ENCODE data around the gene CDH20. TPM values are rescaled to one million over a fixed set of nuclear protein-coding genes. Genes with fewer than 3 reads are reported as not detected.

Gene CDH20
- total and polyA plus RNA-seq, 8 donors: 0.15 to 1.5 (median 0.43) TPM; not detected in 5

DNA sequence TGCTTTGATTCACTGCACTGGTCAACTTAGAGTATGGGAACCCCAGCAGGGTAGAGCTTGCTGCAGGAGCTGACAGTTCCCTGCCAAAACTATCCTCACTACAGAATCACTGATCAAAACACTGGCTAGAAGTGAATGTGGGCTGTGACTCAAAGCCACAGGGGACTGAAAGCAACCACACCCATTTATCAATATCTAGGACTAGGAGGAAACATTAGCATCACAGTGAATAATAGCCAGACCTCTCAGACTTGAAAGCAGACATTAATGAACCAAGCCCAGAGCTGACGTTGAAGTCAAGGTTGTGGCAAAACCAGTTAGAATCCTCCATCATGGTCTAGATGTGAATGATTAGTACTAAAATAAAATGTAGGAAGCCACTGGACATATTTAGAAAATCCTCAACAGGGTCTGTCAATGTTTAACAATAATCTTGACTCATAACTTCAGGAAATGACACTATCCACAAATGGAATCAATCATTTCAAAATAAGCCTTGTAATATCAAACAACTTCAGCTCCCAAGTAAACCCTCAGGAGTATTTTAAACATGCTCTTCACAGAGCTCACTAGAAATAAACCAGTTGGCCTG lies 131.4 kb downstream of the CDH20 start:
- DNase-seq: no peak
- no peak overlapping the region for H3K27ac ChIP-seq
- WGBS, 5 donors: 33 to 65% (median 61%) methylated on average over 1 of the region's 1 CpG
- no peak overlapping the region for H3K4me3 ChIP-seq
- no peak for TF ChIP-seq POLR2A (IDR thresholded peaks at IDR 0.05)
- no peak for TF ChIP-seq EP300 (IDR thresholded peaks at IDR 0.05)
- TF ChIP-seq POLR2AphosphoS5 (IDR thresholded peaks at IDR 0.05): no peak
- TF ChIP-seq, protein P1, sequence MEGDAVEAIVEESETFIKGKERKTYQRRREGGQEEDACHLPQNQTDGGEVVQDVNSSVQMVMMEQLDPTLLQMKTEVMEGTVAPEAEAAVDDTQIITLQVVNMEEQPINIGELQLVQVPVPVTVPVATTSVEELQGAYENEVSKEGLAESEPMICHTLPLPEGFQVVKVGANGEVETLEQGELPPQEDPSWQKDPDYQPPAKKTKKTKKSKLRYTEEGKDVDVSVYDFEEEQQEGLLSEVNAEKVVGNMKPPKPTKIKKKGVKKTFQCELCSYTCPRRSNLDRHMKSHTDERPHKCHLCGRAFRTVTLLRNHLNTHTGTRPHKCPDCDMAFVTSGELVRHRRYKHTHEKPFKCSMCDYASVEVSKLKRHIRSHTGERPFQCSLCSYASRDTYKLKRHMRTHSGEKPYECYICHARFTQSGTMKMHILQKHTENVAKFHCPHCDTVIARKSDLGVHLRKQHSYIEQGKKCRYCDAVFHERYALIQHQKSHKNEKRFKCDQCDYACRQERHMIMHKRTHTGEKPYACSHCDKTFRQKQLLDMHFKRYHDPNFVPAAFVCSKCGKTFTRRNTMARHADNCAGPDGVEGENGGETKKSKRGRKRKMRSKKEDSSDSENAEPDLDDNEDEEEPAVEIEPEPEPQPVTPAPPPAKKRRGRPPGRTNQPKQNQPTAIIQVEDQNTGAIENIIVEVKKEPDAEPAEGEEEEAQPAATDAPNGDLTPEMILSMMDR (IDR thresholded peaks at IDR 0.05): no peak
- H3K36me3 ChIP-seq: no peaks in the 10 kb centered on the region
- H3K27me3 ChIP-seq: no peaks in the 10 kb centered on the region
- intact Hi-C loops (cut with DNase I; ENCODE audit: low total_unique reads): no loop called here
- no peaks in the 10 kb centered on the region for H3K9me3 ChIP-seq
- H3K4me1 ChIP-seq: no peaks in the 10 kb centered on the region

DNA sequence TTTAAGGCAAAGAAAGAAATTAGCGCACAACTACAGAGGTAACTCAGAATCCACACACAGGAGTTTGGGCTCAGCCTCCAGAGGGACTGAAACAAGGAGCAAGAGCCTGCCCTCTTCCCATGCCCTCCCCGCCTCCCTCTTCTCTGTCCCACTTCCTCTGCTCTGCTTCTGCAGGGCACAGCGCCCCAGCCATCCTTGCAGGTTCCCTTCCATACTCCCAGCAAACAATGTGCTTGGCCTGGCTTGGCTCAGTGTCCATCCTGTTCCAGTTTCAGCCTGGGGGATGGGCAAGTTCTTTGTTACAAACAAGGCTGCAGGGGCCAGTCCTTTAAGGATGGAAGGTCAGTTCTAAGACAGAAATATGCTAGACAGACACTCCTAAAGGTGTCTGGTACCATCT lies 133.5 kb downstream of the CDH20 start:
- TF ChIP-seq POLR2AphosphoS5 (IDR thresholded peaks at IDR 0.05) (no peak), EP300 (IDR thresholded peaks at IDR 0.05) (no peak), POLR2A (IDR thresholded peaks at IDR 0.05) (no peak)
- TF ChIP-seq, protein P1 (IDR thresholded peaks at IDR 0.05): no peak
- no peak overlapping the region for H3K4me3 ChIP-seq
- intact Hi-C loops (cut with DNase I; ENCODE audit: low total_unique reads): no loop called here
- H3K9me3 ChIP-seq: no peaks in the 10 kb centered on the region
- no peak overlapping the region for H3K27ac ChIP-seq
- no peaks in the 10 kb centered on the region for H3K27me3 ChIP-seq
- 82 to 92% (median 87%) methylated on average over 3 of the region's 3 CpGs for WGBS, 5 donors
- H3K4me1 ChIP-seq: no peaks in the 10 kb centered on the region
- H3K36me3 ChIP-seq: no peaks in the 10 kb centered on the region
- no peak for DNase-seq

- Histone ChIP-seq H3K9me3 (no peaks in the 10 kb centered on the region), H3K4me3 (no peak overlapping the region), H3K27ac (no peak overlapping the region), H3K4me1 (no peaks in the 10 kb centered on the region), H3K36me3 (no peaks in the 10 kb centered on the region), H3K27me3 (peaks cover 0 to 5% (median 0%) of the 10 kb centered on the region in 3 donors)
- intact Hi-C loops (cut with DNase I; ENCODE audit: low total_unique reads): no loop called here
- TF ChIP-seq EP300 (IDR thresholded peaks at IDR 0.05) (no peak), POLR2A (IDR thresholded peaks at IDR 0.05) (no peak), POLR2AphosphoS5 (IDR thresholded peaks at IDR 0.05) (no peak)
- TF ChIP-seq, protein P1 (IDR thresholded peaks at IDR 0.05): no peak
- no peak for DNase-seq
- WGBS, 5 donors: 84 to 91% (median 86%) methylated on average over 15 to 16 of the region's 16 CpGs
Observed at GRCh38 chr18:61470031-61470674, 136.9 kb downstream of the CDH20 start.

GRCh38 chr18:61471541-61471940 lies 138.3 kb downstream of the CDH20 start:
- no peak for TF ChIP-seq EP300 (IDR thresholded peaks at IDR 0.05)
- no peak for TF ChIP-seq POLR2AphosphoS5 (IDR thresholded peaks at IDR 0.05)
- TF ChIP-seq, protein P1 (IDR thresholded peaks at IDR 0.05): no peak
- TF ChIP-seq POLR2A (IDR thresholded peaks at IDR 0.05): no peak
- intact Hi-C loops (cut with DNase I; ENCODE audit: low total_unique reads): no loop called here
- Histone ChIP-seq H3K27me3 (peaks cover 0 to 6% (median 0%) of the 10 kb centered on the region in 3 donors), H3K9me3 (no peaks in the 10 kb centered on the region), H3K4me3 (no peak overlapping the region), H3K27ac (no peak overlapping the region), H3K4me1 (no peaks in the 10 kb centered on the region), H3K36me3 (no peaks in the 10 kb centered on the region)
- no peak for DNase-seq
- 81 to 88% (median 83%) methylated on average over 4 of the region's 4 CpGs for WGBS, 5 donors

Measured in stomach (tissue), 9 donors.